ENCODE results near the gene TRAF4. TPM values are rescaled to one million over a fixed set of nuclear protein-coding genes. Genes with fewer than 3 reads are reported as not detected.
"Not testable (repeated sequence)": the region's sequence is repeated elsewhere in the genome, so short reads cannot be mapped to it uniquely, and the experiment has no call there.

TRAF4 gene
- total and polyA plus RNA-seq, 4 donors: 35.7 to 92.4 (median 54.1) TPM

GRCh38 chr17:28723159-28723835, 20.5 kb upstream of the TRAF4 start:
- ATAC-seq (ENCODE audit: insufficient read depth, low FRiP score) (no peak), DNase-seq (no peak)
- peaks cover 0 to 60% (median 19%) of the 10 kb centered on the region in 5 donors for H3K4me1 ChIP-seq (ENCODE audit: control insufficient read depth in 5 of 5, insufficient read depth in 5 of 5, low read length in 5 of 5)
- no peaks in the 10 kb centered on the region for H3K9me3 ChIP-seq (ENCODE audit: control insufficient read depth in 4 of 4, insufficient read depth in 3 of 4, low read length in 3 of 4)
- H3K9ac ChIP-seq (ENCODE audit: insufficient read depth in 1 of 2, low read length in 2 of 2): no peak overlapping the region
- no peak for TF ChIP-seq CTCF (IDR thresholded peaks at IDR 0.05; ENCODE audit: control extremely low read depth, extremely low read depth)
- WGBS, 2 donors: 79 to 88% methylated on average over 6 of the region's 6 CpGs
- no peak overlapping the region for H3K4me3 ChIP-seq
- H3K27me3 ChIP-seq (ENCODE audit: control insufficient read depth in 3 of 3, insufficient read depth in 3 of 3, low read length in 2 of 3): no peaks in the 10 kb centered on the region
- H3K27ac ChIP-seq (ENCODE audit: low read depth in 1 of 2, low read length in 1 of 2): no peak overlapping the region
- peaks cover 9 to 35% (median 25%) of the 10 kb centered on the region in 4 donors for H3K36me3 ChIP-seq (ENCODE audit: control insufficient read depth in 4 of 4, insufficient read depth in 4 of 4, low read length in 4 of 4)

- H3K9ac ChIP-seq (ENCODE audit: insufficient read depth in 1 of 2, low read length in 2 of 2); DNase-seq; H3K9me3 ChIP-seq (ENCODE audit: control insufficient read depth in 4 of 4, insufficient read depth in 3 of 4, low read length in 3 of 4); ATAC-seq (ENCODE audit: insufficient read depth, low FRiP score); H3K27me3 ChIP-seq (ENCODE audit: control insufficient read depth in 3 of 3, insufficient read depth in 3 of 3, low read length in 2 of 3); H3K4me3 ChIP-seq: not testable (repeated sequence)
- H3K27ac ChIP-seq (ENCODE audit: low read depth in 1 of 2, low read length in 1 of 2): peak overlapping the region in 1 of 2 donors; percentile 18
- peaks cover 0 to 56% (median 13%) of the 10 kb centered on the region in 5 donors for H3K4me1 ChIP-seq (ENCODE audit: control insufficient read depth in 5 of 5, insufficient read depth in 5 of 5, low read length in 5 of 5)
- WGBS, 2 donors: 76 to 89% methylated on average over 4 of the region's 4 CpGs
- H3K36me3 ChIP-seq (ENCODE audit: control insufficient read depth in 4 of 4, insufficient read depth in 4 of 4, low read length in 4 of 4): peaks cover 9 to 35% (median 25%) of the 10 kb centered on the region in 4 donors
Observed at GRCh38 chr17:28723836-28724499, 19.8 kb upstream of the TRAF4 start.

DNA sequence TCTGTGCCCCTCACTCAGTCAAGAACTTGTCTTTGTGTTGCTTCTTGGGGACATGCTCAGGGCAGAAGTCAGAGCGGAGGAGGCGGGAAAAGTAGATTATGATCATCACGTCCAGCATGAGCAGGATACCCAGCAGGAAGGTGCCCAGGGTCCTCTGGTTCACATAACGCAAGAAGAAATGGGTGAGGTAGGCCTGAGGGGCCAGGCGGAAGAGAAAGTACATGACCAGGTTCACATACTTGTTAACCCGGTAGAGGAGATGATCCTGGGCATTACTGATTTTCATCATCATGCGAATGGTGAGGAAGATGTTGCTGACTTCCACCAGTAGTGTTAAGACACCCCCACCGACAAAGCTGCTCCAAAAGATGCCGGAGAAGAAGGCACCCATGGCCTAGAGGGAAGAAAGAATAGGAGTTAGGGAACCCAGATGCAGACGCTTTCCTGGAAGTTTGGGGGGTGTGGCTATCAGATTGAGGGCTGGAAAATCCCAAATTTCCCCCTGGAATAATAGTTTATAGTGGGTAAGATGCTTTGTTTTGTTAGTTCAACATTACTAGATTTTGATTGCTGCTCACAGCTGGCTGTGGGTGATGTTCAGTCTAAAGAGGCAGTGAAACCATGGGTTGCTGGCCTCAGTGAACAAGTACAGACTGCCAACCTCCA, 19.2 kb upstream of the TRAF4 start:
- DNase-seq (no peak), ATAC-seq (ENCODE audit: insufficient read depth, low FRiP score) (no peak)
- no peak overlapping the region for H3K4me3 ChIP-seq
- 81 to 84% methylated on average over 10 of the region's 10 CpGs for WGBS, 2 donors
- peaks cover 0 to 56% (median 16%) of the 10 kb centered on the region in 5 donors for H3K4me1 ChIP-seq (ENCODE audit: control insufficient read depth in 5 of 5, insufficient read depth in 5 of 5, low read length in 5 of 5)
- H3K27me3 ChIP-seq (ENCODE audit: control insufficient read depth in 3 of 3, insufficient read depth in 3 of 3, low read length in 2 of 3): no peaks in the 10 kb centered on the region
- peak overlapping the region in 1 of 2 donors; percentile 92 for H3K27ac ChIP-seq (ENCODE audit: low read depth in 1 of 2, low read length in 1 of 2)
- H3K36me3 ChIP-seq (ENCODE audit: control insufficient read depth in 4 of 4, insufficient read depth in 4 of 4, low read length in 4 of 4): peaks cover 9 to 35% (median 25%) of the 10 kb centered on the region in 4 donors
- H3K9me3 ChIP-seq (ENCODE audit: control insufficient read depth in 4 of 4, insufficient read depth in 3 of 4, low read length in 3 of 4): no peaks in the 10 kb centered on the region
- H3K9ac ChIP-seq (ENCODE audit: insufficient read depth in 1 of 2, low read length in 2 of 2): no peak overlapping the region
- no peak for TF ChIP-seq CTCF (IDR thresholded peaks at IDR 0.05; ENCODE audit: control extremely low read depth, extremely low read depth)

GRCh38 chr17:28725166-28725659, 18.6 kb upstream of the TRAF4 start:
- ATAC-seq (ENCODE audit: insufficient read depth, low FRiP score) (no peak), DNase-seq (peak in 2 of 3 donors; percentile 27 to 48)
- Histone ChIP-seq H3K27ac (ENCODE audit: low read depth in 1 of 2, low read length in 1 of 2) (peak overlapping the region in 1 of 2 donors; percentile 92), H3K4me3 (peak overlapping the region; percentile 39), H3K9me3 (ENCODE audit: control insufficient read depth in 4 of 4, insufficient read depth in 3 of 4, low read length in 3 of 4) (no peaks in the 10 kb centered on the region), H3K4me1 (ENCODE audit: control insufficient read depth in 5 of 5, insufficient read depth in 5 of 5, low read length in 5 of 5) (peaks cover 0 to 54% (median 16%) of the 10 kb centered on the region in 5 donors), H3K36me3 (ENCODE audit: control insufficient read depth in 4 of 4, insufficient read depth in 4 of 4, low read length in 4 of 4) (peaks cover 9 to 35% (median 23%) of the 10 kb centered on the region in 4 donors), H3K9ac (ENCODE audit: insufficient read depth in 1 of 2, low read length in 2 of 2) (no peak overlapping the region), H3K27me3 (ENCODE audit: control insufficient read depth in 3 of 3, insufficient read depth in 3 of 3, low read length in 2 of 3) (no peaks in the 10 kb centered on the region)
- no peak for TF ChIP-seq CTCF (IDR thresholded peaks at IDR 0.05; ENCODE audit: control extremely low read depth, extremely low read depth)
- 30 to 40% methylated on average over 20 of the region's 20 CpGs for WGBS, 2 donors

Data from lung (tissue), 12 donors.